Smooth muscle cell of the umbilical artery (primary cell): ENCODE data around the gene METTL8. TPM values are rescaled to one million over a fixed set of nuclear protein-coding genes. Genes with fewer than 3 reads are reported as not detected.

ENCODE experiments used
- total RNA-seq: library from RNA; depleted of rRNA; stranded (reverse); fragments of >200 nt; gene quantifications from 2 replicates; pipeline ENCODE4 v1.2.3, GENCODE V29; 2014

Gene METTL8
- total RNA-seq: 13.4 and 34.7 TPM in 2 replicates

DNA sequence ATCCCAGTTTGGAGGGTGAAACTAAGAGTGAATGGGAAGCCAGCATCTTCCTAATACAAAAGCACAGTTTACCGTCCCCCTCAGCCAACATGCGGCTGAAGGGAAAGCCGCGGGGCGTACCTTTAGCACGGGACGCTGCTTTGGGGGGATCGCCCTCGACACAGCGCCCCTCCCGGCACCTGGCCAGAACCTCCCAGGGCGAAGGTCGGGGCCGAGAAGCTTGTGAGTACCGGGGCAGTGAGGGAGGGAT is at the start of gene METTL8:
METTL8 (minus strand) TSS at position 228 of the 250 bp plus-strand sequence. CDS start 41,805 bp downstream, outside the sequence.

GRCh38 chr2:171434013-171434989 is 511 bp upstream of the METTL8 start, which contains the start of gene DCAF17:
Gene DCAF17, plus strand, starts transcription at chr2:171434226. Its CDS starts 352 bp downstream, at chr2:171434578.

Other genes with a start within 250 kb of the METTL8 start
- gene DCAF17, start 236 bp upstream of the METTL8 start, total RNA-seq: 23.1 and 25.8 TPM in 2 replicates
- gene CYBRD1, start 88.5 kb upstream of the METTL8 start, total RNA-seq: 144 and 156 TPM in 2 replicates